CD1c-positive myeloid dendritic cell (primary cell): ENCODE measurements around the gene LARP1B.
"Not testable (repeated sequence)": the region's sequence is repeated elsewhere in the genome, so short reads cannot be mapped to it uniquely, and the experiment has no call there.

ENCODE experiments used
- DNase-seq: peaks from one replicate; pipeline ENCODE4 v3.0.0-alpha.2; 2016; ENCODE audit errors: extremely low spot score

LARP1B gene

DNA sequence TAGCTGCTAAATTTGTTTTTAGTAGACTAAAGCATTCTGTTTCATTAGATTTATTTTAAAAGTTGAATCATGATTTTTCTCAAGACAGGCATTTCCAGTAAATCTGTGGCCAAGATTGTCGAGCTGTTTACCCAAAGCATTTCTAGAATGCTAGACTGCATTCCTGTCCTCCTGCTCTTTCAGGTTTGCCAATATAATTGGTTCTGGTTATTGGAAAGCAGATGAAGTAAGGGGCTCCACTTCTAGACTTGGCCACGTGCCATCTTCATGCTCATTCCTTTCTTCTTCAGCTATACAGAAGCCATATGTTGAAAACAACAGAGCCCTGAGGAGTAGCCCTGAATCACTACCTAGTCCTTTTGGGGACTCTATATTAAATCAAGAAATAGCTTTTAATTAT lies 164.0 kb downstream of the LARP1B start:
- no peak for DNase-seq

DNA sequence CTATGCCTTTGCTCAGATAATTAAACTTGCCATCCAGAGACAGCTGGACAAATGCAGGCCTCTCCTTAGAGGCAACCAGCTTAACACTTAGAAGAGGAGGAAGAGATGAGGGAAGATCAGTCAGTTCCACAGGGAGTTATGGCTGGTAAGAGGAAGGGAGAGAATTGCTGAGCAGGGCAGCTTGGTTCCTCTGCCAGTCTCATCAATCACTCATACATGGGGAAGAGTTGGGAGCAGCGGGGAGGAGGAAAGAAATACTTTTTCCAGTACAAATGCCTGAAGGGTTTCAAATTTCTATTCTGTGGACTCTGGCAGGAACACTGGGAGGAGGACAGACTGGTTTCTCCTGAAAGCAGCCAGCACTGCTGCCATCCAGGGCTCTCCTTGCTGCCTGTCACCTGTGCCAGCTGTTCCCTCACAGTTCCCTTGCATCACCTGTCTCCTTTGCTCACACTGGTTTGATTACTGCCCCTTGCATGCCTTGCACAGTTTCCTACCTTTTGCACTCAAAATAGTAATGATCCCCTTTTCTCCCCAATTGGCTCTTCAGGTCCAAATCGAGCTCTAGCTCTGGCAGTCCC lies 167.0 kb downstream of the LARP1B start:
- no peak for DNase-seq

DNA sequence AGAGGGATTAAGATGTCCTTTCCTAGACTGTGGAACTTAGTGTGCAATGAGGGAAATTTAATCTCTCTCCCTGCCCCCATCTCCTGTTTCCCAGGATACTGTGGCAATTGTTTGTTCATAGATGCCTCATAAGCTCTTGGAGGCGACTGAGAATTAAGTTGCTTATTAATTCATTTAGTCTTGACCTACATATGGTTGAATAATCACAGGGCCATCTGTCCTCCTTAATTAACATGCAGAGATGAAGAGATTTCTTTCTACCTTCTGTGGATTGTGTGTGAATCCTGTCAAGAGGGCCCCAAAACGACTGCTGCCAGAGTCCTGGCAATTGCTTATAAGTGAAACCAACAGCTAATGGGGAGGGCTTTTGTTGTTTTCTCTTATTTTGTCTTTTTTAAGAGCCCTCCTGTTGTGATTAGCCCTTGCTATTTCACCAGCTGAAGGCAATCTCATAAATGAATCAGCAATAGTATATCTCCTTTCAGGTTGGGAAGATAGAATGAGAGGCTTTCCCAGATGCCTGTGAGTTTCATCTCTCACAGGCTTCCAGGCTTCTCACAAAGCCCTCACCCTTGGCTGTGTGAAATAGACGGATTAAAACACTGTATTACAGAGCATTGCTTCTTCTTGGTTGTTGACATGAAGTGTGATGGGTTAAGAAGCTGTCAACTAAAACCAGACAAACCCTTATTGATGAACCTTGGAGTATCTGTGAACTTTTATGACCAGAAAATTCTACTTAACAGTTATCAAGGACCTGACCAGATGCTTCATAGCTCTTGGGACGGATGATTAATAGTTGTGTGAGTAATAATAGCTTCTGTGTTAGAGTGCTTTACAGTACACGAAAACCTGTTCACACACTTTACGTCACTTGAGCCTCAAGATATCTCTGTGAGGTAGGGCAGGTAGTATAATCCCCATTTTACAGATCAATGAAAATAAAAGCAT lies 168.0 kb downstream of the LARP1B start:
- no peak for DNase-seq

DNA sequence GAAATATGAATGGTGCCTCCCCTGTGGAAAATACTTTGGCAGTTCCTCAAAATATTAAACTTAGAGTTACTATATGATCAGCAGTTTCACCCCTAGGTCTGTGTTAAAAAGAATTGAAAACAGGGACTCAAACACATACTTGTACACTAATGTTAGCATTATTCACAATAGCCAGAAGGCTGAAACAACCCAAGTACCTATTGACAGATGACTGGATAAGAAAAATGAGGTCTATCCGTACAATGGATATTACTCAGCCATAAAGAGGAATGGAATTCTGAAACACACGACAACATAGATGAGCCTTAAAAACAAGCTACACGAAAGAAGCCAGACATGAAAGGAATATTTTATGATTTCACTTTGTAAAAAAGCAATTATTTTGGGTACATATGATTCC lies 171.6 kb downstream of the LARP1B start:
- no peak for DNase-seq

DNA sequence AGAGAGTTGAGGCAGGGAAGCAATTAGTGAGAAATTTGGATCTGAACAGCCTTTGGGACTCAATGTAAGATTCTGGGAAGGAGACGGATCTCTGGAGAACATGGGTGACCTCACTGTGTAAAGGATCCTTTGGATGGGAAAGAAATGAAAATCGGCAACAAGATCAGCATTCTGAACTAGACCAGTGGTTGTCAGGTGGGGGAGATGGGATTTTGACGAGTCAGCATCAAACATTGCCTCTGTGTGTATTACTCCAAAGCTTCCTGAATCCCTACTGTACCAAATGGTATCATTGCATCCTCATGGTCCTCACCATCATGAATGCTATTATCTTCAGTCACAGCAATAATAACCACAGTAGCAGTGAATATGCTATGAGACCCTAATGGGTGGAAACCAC lies 173.7 kb downstream of the LARP1B start:
- DNase-seq = no peak

DNA sequence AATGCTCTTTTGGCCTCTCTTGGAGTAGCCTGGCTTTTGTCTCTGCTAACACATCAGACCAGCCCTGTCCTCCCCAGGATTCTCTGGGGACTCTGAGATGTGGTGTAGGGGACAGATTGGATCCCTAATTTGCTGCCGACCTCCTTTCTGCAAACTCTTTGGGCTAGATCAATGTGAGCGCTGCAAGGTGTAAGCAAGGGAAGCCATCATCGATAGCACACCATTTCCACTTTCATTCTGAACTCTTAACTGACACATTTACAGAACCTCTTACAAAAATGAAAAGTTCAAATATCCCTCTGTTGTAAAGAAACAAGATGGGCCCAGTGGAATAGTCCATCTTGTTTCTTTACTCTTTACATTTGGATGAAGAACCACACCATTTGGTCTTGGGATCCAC lies 179.9 kb downstream of the LARP1B start:
- DNase-seq = no peak

DNA sequence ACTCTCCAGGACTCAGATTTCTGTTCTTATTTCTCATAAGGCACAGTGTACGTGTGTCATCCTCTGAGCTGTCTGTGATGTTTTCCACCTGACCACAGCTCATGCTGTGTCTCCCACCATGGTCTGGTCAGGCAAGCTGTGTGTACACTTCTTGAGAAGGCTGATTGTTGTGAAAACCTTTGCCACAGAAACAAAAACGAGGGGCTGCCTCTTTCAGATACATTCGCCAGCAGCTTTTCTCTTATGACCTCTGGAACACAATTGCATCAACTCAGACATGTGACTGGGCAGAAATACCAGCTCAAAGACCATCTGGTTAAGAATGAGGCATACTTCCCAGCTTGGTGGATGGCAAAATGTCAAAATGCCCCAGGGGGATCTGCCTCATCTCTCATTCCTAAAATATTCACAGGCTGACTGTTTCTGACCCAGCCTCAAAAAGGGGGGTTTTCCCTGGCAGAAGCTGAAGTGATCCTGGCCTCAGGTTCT lies 180.4 kb downstream of the LARP1B start:
- DNase-seq = no peak

DNA sequence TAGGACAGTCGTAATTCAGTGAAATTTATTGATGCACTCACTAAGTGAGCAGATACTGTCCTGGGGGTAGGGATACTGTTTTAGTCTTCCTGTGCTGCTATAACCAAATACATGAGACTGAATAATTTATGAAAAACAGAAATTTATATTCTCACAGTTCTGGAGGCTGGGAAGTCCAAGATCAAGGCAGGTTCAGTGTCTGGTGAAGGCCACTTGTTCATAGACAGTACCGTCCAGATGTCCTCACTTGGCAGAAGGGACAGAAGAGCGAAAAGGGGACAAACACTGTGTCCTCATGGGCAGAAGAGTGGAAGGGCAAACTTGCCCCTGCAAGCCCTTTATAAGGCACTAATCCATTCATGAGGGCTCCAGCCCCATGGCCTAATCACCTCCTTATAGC lies 180.9 kb downstream of the LARP1B start:
- DNase-seq = no peak

DNA sequence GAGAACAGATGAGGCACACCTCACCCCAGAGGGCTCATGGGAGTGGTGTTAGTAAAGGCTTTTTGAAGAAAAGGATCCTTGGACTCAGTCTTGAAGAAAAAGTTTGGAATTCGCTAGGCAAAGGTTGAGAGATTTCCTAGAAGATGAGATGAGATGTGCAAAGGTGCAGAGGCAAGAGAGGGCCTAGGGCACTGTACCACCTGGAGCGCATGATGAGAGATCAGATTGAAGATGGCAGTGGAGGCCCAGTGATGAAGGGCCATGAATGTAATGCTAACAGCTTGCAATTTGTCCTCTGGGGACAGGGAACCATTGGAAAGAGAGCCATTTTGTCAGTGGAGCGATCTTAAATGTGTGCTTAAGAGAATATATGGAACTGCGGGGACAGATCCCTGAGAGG lies 181.5 kb downstream of the LARP1B start:
- DNase-seq = no peak

DNA sequence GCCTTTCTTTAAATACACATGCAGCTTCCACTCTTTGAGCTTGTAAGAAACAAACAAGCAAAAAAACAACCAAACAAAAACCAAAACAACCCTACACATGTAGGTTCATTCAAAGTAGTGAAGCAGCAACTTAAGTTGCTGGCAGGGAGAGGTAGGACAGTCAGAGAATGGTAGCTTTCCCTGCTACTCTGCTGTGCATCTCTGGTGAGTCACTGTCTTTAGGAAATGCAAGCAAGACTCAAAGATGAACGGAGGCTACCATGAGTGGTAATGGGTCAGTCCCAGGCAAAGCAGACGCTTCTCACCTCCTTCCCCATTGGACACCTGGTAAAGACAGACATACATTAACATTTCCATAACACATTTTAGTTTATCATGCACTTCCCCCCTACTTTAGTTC lies 183.3 kb downstream of the LARP1B start:
- DNase-seq = no peak

DNA sequence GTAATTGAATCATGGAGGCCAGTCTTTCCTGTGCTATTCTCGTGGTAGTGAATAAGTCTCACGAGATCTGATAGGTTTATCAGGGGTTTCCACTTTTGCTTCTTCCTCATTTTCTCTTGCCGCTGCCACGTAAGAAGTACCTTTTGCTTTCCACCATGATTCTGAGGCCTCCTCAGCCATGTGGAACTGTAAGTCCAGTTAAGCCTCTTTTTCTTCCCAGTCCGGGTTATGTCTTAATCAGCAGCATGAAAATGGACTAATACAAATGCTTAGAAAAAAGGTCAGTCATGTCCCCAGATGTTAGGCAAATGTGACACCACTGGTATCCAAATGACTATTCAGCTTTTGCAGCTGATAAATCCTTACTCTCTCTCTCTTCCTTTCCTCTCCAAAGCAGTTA lies 184.3 kb downstream of the LARP1B start:
- DNase-seq = not testable (repeated sequence)

DNA sequence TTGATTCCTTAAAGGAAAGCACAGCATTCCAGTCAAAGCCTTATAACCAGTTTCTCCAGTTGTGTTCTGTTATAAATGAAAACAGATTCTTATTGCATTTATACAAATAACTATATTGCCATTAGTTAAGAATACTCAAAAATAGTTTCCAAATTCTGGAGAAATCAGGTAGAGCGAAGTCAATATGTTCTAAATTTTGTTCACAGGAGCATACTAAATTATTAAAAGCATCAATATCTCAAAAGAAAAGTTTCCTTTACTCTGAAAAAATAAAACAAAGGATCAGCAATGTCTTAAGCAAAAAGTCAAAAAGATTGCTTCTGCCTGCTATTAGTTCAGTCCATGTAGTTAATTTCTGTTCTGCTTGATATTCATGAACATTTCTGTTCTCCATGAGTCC lies 186.8 kb downstream of the LARP1B start:
- no peak for DNase-seq

DNA sequence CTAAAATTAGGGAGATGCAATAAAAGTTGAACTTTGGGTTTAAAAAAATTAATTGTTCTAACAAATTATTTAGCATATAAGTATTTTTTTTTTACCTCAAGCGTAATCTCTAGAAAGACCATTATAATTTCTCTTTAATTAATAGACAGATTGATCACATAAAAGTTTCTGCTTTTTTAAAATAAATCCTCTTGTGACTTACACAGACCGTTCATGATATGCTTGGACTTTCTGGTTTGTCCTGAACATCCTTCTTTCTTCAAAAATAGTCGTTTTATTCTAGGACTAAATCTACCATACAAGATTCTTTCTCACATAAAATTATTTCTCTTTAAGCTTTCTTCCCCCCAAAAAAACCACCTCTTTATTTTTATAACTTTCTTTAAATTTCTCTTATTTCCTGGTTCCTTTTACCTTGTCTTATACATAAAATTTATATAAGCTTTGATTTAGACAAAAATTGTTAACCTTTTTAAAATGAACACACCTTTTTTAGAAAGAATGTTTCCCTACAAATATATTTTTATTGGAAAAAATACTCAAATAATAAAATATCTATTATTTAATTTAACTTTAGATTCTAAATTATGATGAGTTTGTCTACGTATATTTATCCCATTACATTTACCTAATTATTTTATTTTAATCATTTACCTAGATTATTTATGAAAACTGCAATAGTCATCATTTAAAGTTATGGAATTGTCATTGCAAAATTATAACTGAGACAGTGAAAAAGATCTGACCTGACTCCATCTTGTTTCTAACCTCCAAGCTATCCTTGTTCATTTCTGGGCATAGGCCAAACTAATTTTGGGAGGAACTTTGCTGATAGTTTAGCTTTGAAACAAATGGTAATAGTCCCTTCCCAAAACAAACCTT lies 188.9 kb downstream of the LARP1B start:
- DNase-seq = no peak

DNA sequence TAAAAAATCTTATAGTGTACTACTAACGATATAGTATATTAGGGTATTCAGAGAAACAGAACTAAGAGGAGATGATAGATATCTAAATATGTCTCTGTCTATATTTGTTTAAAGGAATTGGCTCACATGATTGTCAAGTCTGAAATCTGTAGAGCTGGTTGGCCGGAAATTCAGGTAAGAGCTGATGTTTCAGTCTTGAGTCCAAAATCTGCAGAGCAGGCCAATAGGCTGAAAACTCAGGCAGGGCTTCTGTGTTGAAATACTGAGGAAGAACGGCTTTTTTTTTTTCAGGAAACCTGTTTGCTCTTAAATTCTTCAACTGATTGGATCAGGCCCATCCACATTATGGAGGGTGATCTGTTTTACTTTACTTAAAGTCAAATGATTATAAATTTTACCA lies 194.8 kb downstream of the LARP1B start:
- DNase-seq = no peak

DNA sequence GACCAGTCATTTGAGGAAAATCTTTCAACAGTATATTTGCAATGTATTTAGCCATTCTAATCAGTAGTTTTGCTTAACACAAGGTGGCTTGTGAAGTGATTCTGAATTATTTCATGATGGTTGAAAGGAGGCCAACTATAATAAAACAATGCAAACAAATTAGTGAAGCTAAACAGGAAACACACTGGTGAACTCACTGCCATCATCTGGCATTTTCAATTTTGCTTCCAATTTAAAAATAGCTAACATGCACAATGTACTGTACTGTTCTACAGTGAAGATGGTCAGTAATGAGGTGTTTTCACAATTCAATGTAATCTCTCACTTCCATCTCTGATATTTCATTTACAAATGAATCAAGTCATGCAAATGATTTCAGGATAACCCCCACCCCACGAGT lies 195.4 kb downstream of the LARP1B start:
- no peak for DNase-seq

DNA sequence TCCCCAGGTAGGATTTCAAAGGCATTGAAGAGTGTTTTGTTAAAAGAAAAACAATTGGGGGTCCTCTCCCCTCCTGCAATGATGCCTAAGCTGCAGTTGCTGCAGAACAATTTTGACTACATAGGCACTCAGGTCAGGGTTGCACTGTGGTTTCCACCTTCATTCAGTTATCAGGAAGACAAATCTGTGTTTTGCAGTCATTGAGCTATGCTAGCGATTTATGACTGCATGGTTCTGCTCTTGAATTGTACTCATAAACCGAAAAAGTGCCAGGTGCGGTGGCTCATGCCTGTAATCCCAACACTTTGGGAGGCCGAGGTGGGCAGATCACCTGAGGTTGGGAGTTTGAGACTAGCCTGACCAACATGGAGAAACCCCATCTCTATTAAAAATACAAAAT lies 197.1 kb downstream of the LARP1B start:
- DNase-seq = not testable (repeated sequence)

DNA sequence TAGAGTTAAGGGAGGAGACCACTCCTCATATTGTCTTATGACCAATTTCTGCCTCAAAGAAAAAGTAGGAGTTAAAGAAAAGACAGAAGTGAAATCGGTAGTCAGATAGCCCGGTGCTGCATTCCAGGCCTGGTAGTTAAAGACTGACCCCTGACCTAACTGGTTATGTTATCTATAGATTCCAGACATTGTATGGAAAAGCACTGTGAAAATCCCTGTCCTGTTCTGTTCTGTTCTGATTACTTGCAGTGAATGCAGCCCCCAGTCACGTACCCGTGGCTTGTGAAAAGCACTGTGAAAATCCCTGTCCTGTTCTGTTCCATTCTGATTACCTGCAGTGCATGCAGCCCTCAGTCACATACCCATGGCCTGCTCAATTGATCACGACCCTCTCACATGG lies 198.8 kb downstream of the LARP1B start:
- not testable (repeated sequence) for DNase-seq
